HT-29 (cell line): ENCODE measurements around the gene VPS33A. TPM values are rescaled to one million over a fixed set of nuclear protein-coding genes. Genes with fewer than 3 reads are reported as not detected.

Source experiments
- DNase-seq: peaks from one replicate; pipeline ENCODE4 v3.0.0-alpha.2; 2015; ENCODE audit warnings: low spot score
- total RNA-seq: library from RNA; depleted of rRNA; stranded (reverse); fragments of >200 nt; shearing (Covaris generic); gene quantifications from 2 replicates; pipeline ENCODE4 v1.2.3, GENCODE V29; 2014

Gene VPS33A
- total RNA-seq, 1 experiment from 2014 or later, result 18.4 TPM

- no peak for DNase-seq
These were observed 15.8 kb downstream of the VPS33A start for GRCh38 chr12:122250536-122250935.

GRCh38 chr12:122250047-122250446 is 16.2 kb downstream of the VPS33A start:
- DNase-seq, result no peak

- no peak for DNase-seq
These were observed 20.7 kb downstream of the VPS33A start for GRCh38 chr12:122245553-122245952.

GRCh38 chr12:122244565-122245371 is 21.5 kb downstream of the VPS33A start:
- DNase-seq, result no peak

- DNase-seq, result no peak
These were observed 22.3 kb downstream of the VPS33A start for GRCh38 chr12:122243965-122244364.

- DNase-seq, result no peak
These were observed 27.4 kb downstream of the VPS33A start for GRCh38 chr12:122238861-122239260.

- DNase-seq, result no peak
These were observed 30.6 kb downstream of the VPS33A start for GRCh38 chr12:122235741-122236140.

GRCh38 chr12:122232691-122233090 is 33.6 kb downstream of the VPS33A start:
- no peak for DNase-seq

- DNase-seq, result no peak
These were observed 35.5 kb downstream of the VPS33A start for GRCh38 chr12:122230798-122231197.

GRCh38 chr12:122228092-122228491 is 38.2 kb downstream of the VPS33A start:
- DNase-seq, result no peak

- no peak for DNase-seq
These were observed 39.0 kb downstream of the VPS33A start for GRCh38 chr12:122227341-122227740.

- DNase-seq, result no peak
These were observed 39.7 kb downstream of the VPS33A start for GRCh38 chr12:122226366-122227125.

GRCh38 chr12:122225683-122226365 is 40.5 kb downstream of the VPS33A start, which contains the start of gene DIABLO:
Gene DIABLO (minus strand): TSS chr12:122226052. CDS start chr12:122226014, 38 bp downstream.
- DNase-seq, result peak; percentile 99

- no peak for DNase-seq
These were observed 49.8 kb downstream of the VPS33A start for GRCh38 chr12:122216445-122216844.

GRCh38 chr12:122215771-122216170 is 50.5 kb downstream of the VPS33A start:
- DNase-seq, result no peak

- no peak for DNase-seq
These were observed 58.0 kb downstream of the VPS33A start for GRCh38 chr12:122208073-122208820.

GRCh38 chr12:122207391-122207790 is 58.9 kb downstream of the VPS33A start:
- no peak for DNase-seq

GRCh38 chr12:122206976-122207375 is 59.3 kb downstream of the VPS33A start:
- DNase-seq, result no peak

GRCh38 chr12:122206111-122206881 is 60.0 kb downstream of the VPS33A start:
- no peak for DNase-seq

GRCh38 chr12:122205053-122205925 is 61.0 kb downstream of the VPS33A start:
- DNase-seq, result no peak
